T-helper 22 cell (primary cell): ENCODE data around the gene SYNE3.
A peak's percentile ranks its signal among the peaks of the same experiment; 100 is the strongest.
"Not testable (repeated sequence)": the region's sequence is repeated elsewhere in the genome, so short reads cannot be mapped to it uniquely, and the experiment has no call there.

Source experiments
- DNase-seq: peaks from one replicate; pipeline ENCODE4 v3.0.0-alpha.2; 2020; ENCODE audit warnings: low read depth

The SYNE3 gene

GRCh38 chr14:95523815-95524448, 7.5 kb upstream of the SYNE3 start:
- DNase-seq: peak; percentile 52

DNA sequence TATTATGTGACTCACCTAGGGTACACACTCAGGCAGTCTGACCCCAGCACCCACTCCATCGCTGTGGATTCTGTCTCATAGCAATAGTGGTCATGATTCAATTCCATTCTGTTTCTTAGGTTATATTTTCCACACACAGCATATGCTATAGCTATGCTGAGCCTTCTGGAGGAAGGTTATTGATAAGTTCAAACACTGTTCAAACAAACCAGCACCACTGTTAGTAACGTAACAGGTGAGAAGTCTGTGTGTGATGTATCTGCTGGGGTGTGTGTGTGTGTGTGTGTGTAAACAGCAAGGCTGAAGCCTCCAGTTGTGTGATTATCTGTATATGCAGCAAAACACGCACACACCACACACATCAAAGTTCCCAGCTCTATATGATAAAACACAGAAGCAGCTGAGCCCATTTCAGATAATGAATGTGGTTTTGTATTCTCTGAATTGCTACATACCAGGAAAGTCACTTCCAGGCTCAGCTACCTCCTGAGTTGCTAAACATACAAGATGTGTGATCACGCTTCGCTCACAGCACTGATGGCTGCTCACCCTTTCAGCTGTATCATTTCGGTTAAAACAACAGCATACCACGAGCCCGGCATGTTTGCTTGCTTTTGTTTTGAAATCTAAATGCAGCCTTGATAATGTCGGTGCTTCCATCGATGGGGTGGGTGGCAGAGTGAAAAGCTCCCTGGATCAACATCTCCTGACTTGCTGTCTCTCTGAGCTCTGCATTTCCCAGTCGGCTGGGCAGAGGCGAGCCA, 6.8 kb upstream of the SYNE3 start:
- no peak for DNase-seq

DNA sequence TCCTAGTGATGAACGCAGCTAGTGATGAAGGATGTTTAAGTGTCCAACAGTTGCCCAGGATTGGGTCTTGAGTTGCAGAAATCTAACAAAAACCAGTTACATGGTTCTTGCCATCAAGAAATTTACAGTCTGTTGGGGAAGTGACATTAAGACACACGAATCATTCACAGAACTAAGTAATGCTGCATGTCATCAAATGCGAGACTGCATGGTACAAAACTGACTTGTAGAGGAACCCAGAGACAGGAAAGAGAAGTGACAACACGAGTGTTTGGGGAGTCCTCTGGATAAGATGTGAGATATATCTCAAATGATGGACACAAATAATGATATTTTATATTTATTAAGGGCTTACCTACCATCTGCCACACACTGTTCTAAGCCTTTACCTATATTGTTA, 6.1 kb upstream of the SYNE3 start:
- no peak for DNase-seq

DNA sequence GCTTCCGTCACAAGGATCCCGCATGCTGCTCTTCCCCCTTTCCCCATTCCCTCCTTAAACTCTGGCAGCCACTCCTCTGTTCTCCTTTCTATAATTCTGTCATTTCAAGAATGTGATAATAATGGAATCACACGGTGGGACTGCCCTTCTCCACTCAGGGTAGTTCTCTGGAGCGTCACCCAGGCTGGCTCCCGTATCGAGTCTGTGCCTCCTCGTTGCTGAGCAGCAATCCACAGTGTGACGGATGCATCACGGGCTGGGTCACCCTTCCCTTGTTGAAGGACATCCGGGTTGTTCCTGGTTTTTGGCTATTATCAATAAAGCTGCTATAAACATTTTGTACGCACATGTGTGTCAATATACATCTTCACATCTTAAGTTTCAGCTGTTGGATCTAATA, 5.7 kb upstream of the SYNE3 start:
- no peak for DNase-seq

DNA sequence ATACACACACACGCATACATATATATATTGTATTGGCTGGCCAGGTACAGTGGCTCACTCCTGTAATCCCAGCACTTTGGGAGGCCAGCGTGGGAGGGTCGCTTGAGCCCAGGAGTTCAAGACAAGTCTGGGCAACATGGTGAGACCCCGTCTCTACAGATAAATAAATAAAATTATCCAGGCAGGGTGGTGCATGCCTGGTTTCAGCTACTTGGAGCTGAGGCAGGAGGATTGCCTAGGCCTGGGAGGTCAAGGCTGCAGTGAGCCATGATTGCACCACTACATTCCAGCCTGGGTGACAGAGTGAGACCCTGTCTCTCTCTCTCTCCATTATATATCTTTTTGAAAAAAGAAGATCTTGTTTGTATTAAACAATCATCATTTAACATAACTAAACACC, 4.6 kb upstream of the SYNE3 start:
- no peak for DNase-seq

GRCh38 chr14:95520346-95520745, 3.9 kb upstream of the SYNE3 start:
- DNase-seq: no peak

DNA sequence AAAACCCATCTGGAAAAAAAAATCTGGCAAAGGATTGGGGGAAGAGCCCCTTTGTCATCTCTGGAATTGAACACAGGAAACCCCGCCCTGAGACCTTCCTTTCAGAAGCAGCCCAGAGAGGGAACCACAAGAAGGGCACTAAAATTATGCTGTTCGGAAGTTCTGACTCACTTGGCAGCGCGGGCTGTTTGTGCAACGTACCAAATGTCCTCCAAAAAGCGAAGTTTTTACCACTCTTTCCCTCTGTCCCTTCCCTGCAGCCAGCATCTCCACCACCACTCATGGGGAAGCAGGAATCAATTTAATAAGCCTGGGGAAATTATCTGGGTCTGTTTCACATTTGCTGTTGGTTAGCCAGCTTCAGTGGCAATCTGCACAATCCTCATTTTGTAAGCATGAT, 3.2 kb upstream of the SYNE3 start:
- DNase-seq: peak; percentile 66

- DNase-seq: no peak
These were observed 1.7 kb upstream of the SYNE3 start for GRCh38 chr14:95518045-95518751.

- peak; percentile 80 for DNase-seq
These were observed 576 bp downstream of the SYNE3 start for GRCh38 chr14:95515596-95516552.

DNA sequence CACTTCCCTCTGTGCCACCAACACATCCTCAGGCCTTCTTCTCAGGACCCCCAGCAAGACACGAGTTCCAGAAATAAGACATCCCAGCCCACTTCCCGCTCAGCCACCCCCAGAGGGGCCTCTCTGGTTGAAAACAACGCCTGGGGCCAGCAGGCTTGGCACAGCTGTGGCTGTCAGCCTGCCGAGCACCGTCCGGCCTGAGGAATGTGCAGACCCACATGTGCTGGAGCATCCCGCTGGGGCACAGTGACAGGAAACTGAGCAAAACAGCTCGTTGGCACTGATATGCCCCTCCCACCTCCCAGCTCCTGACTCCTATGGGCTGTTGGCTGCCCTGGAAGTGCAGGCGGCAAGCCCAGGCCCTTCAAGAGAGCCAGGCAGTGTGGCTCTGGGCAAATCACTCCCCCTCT, 1.4 kb downstream of the SYNE3 start:
- DNase-seq: no peak

DNA sequence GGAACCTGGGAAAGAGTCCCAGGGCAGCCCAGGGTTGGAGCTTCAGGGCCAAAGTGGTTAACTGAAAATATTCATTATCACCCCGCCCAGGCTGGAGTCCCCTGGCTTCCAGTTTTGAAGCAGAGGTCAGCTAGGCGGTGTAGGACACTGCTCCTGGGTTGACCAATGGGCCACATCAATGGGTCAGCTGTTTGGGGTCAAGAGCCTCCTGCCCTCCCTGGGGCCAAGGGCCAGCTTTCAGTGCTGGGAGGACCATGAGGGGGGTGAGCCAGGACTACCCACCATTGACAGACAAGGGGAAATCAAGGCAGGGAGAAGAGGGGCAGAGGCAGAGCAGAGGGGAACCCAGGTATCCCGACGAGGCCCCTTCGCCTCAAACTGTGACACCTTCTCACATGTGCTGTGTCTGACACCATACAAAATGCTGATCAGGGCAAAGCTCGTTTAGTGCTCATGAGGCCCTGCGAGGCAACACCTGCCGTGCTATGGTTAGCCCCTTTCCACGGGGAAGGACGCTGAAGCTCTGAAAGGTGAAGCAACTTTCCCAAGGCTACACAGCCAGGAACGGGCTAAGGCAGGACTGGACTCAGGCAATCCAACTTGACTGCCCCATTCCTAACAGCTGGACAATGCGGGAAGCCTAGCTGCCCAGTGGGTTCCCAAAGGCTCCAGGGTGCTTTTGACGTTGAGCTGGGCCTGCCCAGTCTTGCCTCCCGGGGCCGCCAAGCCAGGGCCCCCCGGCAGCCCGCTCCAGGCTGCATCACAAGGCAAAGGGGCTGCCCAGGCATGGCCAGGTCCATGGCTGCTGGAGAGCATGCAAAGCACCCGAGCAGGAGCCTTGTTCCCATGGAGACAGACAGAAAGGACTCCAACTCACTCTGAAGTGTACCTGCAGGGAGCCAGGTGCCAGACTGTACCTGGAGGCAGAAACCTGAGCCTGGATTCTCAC, 2.0 kb downstream of the SYNE3 start:
- no peak for DNase-seq

DNA sequence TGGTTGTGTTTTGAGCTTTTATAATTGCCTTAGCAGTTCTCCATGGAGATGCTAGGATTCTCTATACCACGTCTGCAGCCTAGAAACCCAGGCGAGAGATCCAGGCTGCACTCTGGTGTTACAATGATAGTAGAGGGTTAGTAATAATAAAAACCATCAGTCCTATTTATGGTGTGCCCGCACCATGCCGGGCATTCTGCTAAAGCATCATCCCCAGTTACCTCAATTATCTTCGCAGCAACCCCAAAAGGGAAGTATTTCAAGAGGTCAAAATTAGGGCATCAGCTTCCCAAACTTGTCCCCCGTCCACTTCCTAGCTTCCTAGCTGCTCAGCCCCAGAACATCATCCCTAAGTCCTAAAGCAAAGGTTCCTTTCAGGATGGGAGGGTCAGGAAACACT, 3.2 kb downstream of the SYNE3 start:
- DNase-seq: no peak

DNA sequence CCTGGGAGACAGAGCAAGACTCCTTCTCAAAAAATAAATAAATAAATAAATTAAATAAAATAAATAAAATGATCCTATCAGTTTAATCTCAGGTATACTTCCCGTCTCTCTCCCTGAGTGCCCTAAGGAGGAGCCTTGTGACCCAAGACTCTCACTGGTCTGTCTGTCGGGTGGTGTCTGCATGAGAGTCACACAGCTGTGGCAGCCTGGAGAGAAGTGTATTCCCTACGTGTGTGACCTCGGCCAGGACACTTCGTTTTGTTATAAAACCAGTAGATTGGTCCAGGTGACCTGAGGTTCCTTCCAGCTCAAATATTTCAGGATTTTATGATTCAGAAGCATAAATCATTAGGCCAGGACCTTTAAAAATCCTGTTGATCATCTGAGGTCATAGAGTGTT, 4.8 kb downstream of the SYNE3 start:
- no peak for DNase-seq

- no peak for DNase-seq
These were observed 5.6 kb downstream of the SYNE3 start for GRCh38 chr14:95510804-95511203.

GRCh38 chr14:95510344-95510743, 6.1 kb downstream of the SYNE3 start:
- not testable (repeated sequence) for DNase-seq

GRCh38 chr14:95509495-95509894, 7.0 kb downstream of the SYNE3 start:
- DNase-seq: no peak

DNA sequence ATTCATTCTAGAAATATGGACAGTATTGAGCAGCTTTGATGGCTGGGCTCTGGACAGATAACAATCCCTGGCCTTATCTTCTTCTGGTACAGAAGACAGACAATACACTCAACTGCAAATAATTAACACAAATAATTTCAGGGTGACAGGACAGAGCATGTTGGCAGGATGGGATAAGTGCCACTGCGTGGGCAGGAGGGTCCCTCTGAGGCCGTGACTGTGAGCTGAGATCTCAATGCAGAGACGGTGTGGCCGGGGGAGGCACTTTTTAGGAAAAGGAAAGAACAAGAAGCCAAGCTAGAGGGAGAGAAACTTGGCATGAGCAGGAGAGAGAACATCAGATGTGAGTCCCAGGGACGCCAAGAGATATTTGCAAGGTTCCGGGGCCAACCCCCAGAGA, 8.1 kb downstream of the SYNE3 start:
- DNase-seq: no peak

DNA sequence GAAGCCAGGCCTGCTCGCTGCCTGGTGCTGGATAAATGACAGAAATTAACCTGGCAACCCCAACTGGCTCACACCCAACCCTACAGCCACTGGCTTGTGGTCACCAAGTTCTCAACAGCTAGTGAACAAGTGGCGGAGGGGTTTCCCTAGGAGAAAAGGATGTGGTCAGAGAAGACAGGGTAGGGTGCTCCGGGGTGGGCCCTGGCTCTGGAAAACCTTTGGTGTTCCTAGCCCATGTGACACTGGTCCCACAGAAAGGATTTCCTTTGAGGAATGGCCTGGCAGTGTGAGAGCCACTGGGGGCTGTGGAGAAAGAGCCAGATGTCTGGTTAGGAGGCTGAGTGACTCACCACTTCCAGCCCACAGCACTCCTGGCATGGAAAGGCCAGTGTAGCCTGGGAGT, 8.7 kb downstream of the SYNE3 start:
- DNase-seq: no peak

DNA sequence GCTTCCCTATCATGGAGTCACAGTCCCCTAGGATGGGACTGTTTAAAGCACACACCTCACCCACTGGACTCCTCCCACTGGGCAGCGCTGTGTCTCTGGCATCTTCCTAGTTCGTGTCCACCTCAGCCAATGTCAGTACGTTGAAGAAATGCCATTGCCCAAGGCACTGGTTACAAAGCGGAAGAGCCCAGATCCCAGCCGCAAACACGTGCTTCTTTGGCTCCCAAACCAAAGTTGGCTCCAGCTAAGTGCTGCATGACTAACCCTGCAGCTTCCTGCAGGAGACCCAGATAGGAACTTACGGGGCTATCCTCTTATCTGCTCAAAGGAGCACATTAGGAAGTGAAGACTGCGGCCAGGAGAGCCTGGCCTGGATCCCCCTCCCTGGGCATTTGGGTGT, 9.3 kb downstream of the SYNE3 start:
- no peak for DNase-seq

DNA sequence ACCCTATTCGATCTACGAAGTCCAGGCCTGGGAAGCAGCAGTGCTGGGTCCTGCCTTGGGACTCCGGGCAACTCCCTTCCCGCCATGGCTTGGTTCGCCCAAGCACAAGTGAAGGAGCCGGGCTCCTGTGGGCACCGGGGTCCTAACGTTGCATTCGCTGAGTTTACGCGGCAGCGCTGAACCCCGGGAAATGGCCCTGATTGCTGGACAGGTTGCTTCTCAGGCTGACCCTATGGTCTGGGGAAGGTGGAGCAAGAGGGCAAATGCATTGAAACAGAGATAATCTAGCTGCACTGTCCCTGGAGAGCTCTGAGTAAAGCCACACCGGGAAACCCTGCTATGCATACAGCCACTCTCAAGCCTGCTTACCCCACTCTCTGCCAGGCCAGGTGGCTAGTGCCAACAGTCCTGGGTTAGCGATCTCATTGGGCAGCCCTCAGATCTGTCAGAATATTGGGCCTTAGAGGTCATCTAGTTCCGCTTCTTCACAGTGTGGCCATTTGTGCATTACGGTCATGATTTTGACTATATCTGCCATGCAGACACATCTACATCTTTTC, 11.3 kb downstream of the SYNE3 start:
- no peak for DNase-seq
